Activated T-helper 2 cell treated with anti-CD3 and anti-CD28 coated beads, Interferon-gamma antibody, Interleukin-2, Interleukin-4, amounts not matched to agents 10 μg/mL and 5 μg/mL and 100 μg/mL, durations not matched to agents 14 hours and 24 hours and 36 hours (primary cell): ENCODE results near the gene PARD3B. TPM values are rescaled to one million over a fixed set of nuclear protein-coding genes. Genes with fewer than 3 reads are reported as not detected.

Experiments
- DNase-seq: peaks from one replicate; pipeline ENCODE4 v3.0.0; 2021; ENCODE audit warnings: low spot score
- H3K27ac Mint-ChIP-seq: one replicate; pipeline ENCODE4 v1.8.0; 2021; ENCODE audit warnings: mixed read lengths
- H3K27me3 Mint-ChIP-seq: one replicate; pipeline ENCODE4 v1.8.0; 2021; ENCODE audit warnings: low read depth, mixed read lengths
- H3K36me3 Mint-ChIP-seq: one replicate; pipeline ENCODE4 v1.8.0; 2021; ENCODE audit warnings: low read depth, mixed read lengths
- H3K4me1 Mint-ChIP-seq: one replicate; pipeline ENCODE4 v1.8.0; 2021; ENCODE audit warnings: low read depth, mixed read lengths
- H3K4me3 Mint-ChIP-seq: one replicate; pipeline ENCODE4 v1.8.0; 2021; ENCODE audit warnings: low read depth, mild to moderate bottlenecking, moderate library complexity, mixed read lengths
- H3K9me3 Mint-ChIP-seq: one replicate; pipeline ENCODE4 v1.8.0; 2021; ENCODE audit warnings: mixed read lengths
- intact Hi-C: fragments of 100-400 bp; cut with micrococcal nuclease; formaldehyde crosslinking; loops from one replicate; pipeline ENCODE4 v1.15.1; 2023
- total RNA-seq: library from RNA; stranded (reverse); gene quantifications from 2 replicates; pipeline ENCODE4 v1.2.3, GENCODE V29; 2022

The PARD3B gene
- total RNA-seq, 1 donor from 2014 or later = 0.39 TPM

GRCh38 chr2:204744506-204744905 lies 199.2 kb downstream of the PARD3B start:
- DNase-seq = no peak
- Mint-ChIP-seq H3K4me3 (no peak overlapping the region), H3K4me1 (peaks cover 10% of the 10 kb centered on the region), H3K9me3 (peaks cover 19% of the 10 kb centered on the region), H3K27ac (no peak overlapping the region), H3K27me3 (no peaks in the 10 kb centered on the region), H3K36me3 (no peaks in the 10 kb centered on the region)
- intact Hi-C loops = loop anchor here (5.0 to 10.0 kb wide), 2 partner anchors 632 to 810 kb away; partner anchors contain the start of gene ICOS

GRCh38 chr2:204748286-204748685 lies 203.0 kb downstream of the PARD3B start:
- DNase-seq = no peak
- Mint-ChIP-seq H3K36me3 (no peaks in the 10 kb centered on the region), H3K4me3 (no peak overlapping the region), H3K4me1 (peaks cover 14% of the 10 kb centered on the region), H3K27ac (no peak overlapping the region), H3K27me3 (no peaks in the 10 kb centered on the region), H3K9me3 (peaks cover 9% of the 10 kb centered on the region)
- intact Hi-C loops = loop anchor here (10.0 kb wide), 1 partner anchor 813 kb away; the partner anchor contains the start of gene ICOS

- peaks cover 9% of the 10 kb centered on the region for H3K9me3 Mint-ChIP-seq
- no peaks in the 10 kb centered on the region for H3K27me3 Mint-ChIP-seq
- peaks cover 7% of the 10 kb centered on the region for H3K4me1 Mint-ChIP-seq
- intact Hi-C loops = loop anchor here (10.0 kb wide), 1 partner anchor 815 kb away; the partner anchor contains the start of gene ICOS
- DNase-seq = no peak
- no peak overlapping the region for H3K4me3 Mint-ChIP-seq
- no peaks in the 10 kb centered on the region for H3K36me3 Mint-ChIP-seq
- no peak overlapping the region for H3K27ac Mint-ChIP-seq
Observed at GRCh38 chr2:204749319-204749718, 204.0 kb downstream of the PARD3B start.

GRCh38 chr2:204750389-204750788 lies 205.1 kb downstream of the PARD3B start:
- H3K27ac Mint-ChIP-seq = no peak overlapping the region
- peaks cover 4% of the 10 kb centered on the region for H3K4me1 Mint-ChIP-seq
- no peaks in the 10 kb centered on the region for H3K36me3 Mint-ChIP-seq
- intact Hi-C loops = no loop called here
- H3K27me3 Mint-ChIP-seq = no peaks in the 10 kb centered on the region
- H3K9me3 Mint-ChIP-seq = peaks cover 9% of the 10 kb centered on the region
- no peak overlapping the region for H3K4me3 Mint-ChIP-seq
- no peak for DNase-seq

- Mint-ChIP-seq H3K4me3 (no peak overlapping the region), H3K4me1 (peaks cover 4% of the 10 kb centered on the region), H3K36me3 (no peaks in the 10 kb centered on the region), H3K9me3 (peaks cover 9% of the 10 kb centered on the region), H3K27me3 (no peaks in the 10 kb centered on the region), H3K27ac (no peak overlapping the region)
- intact Hi-C loops = no loop called here
- no peak for DNase-seq
Observed at GRCh38 chr2:204751472-204751871, 206.2 kb downstream of the PARD3B start.

- intact Hi-C loops = no loop called here
- Mint-ChIP-seq H3K9me3 (no peaks in the 10 kb centered on the region), H3K27ac (no peak overlapping the region), H3K4me3 (no peak overlapping the region), H3K27me3 (peaks cover 2% of the 10 kb centered on the region), H3K36me3 (no peaks in the 10 kb centered on the region), H3K4me1 (peaks cover 4% of the 10 kb centered on the region)
- no peak for DNase-seq
Observed at GRCh38 chr2:204753841-204754240, 208.6 kb downstream of the PARD3B start.

GRCh38 chr2:204754898-204755297 lies 209.6 kb downstream of the PARD3B start:
- no peak overlapping the region for H3K27ac Mint-ChIP-seq
- peaks cover 2% of the 10 kb centered on the region for H3K27me3 Mint-ChIP-seq
- H3K4me3 Mint-ChIP-seq = no peak overlapping the region
- DNase-seq = no peak
- no peaks in the 10 kb centered on the region for H3K9me3 Mint-ChIP-seq
- intact Hi-C loops = no loop called here
- H3K4me1 Mint-ChIP-seq = peaks cover 3% of the 10 kb centered on the region
- no peaks in the 10 kb centered on the region for H3K36me3 Mint-ChIP-seq

- H3K27me3 Mint-ChIP-seq = no peaks in the 10 kb centered on the region
- H3K36me3 Mint-ChIP-seq = peaks cover 8% of the 10 kb centered on the region
- intact Hi-C loops = no loop called here
- peaks cover 20% of the 10 kb centered on the region for H3K9me3 Mint-ChIP-seq
- no peak for DNase-seq
- H3K4me1 Mint-ChIP-seq = no peaks in the 10 kb centered on the region
- H3K27ac Mint-ChIP-seq = no peak overlapping the region
- no peak overlapping the region for H3K4me3 Mint-ChIP-seq
Observed at GRCh38 chr2:204763974-204764703, 218.9 kb downstream of the PARD3B start.

GRCh38 chr2:204770735-204771134 lies 225.5 kb downstream of the PARD3B start:
- H3K4me1 Mint-ChIP-seq = no peaks in the 10 kb centered on the region

GRCh38 chr2:204771721-204772120 lies 226.4 kb downstream of the PARD3B start:
- H3K4me1 Mint-ChIP-seq = no peaks in the 10 kb centered on the region
- H3K27me3 Mint-ChIP-seq = peaks cover 25% of the 10 kb centered on the region
- no peaks in the 10 kb centered on the region for H3K9me3 Mint-ChIP-seq
- no peak overlapping the region for H3K27ac Mint-ChIP-seq
- no peaks in the 10 kb centered on the region for H3K36me3 Mint-ChIP-seq
- DNase-seq = no peak
- H3K4me3 Mint-ChIP-seq = no peak overlapping the region
- intact Hi-C loops = no loop called here

More at GRCh38 chr2:204770735-204771134, 225.5 kb downstream of the PARD3B start:
- H3K36me3 Mint-ChIP-seq = no peaks in the 10 kb centered on the region
- no peak overlapping the region for H3K27ac Mint-ChIP-seq
- H3K27me3 Mint-ChIP-seq = peaks cover 19% of the 10 kb centered on the region
- no peak overlapping the region for H3K4me3 Mint-ChIP-seq
- no peaks in the 10 kb centered on the region for H3K9me3 Mint-ChIP-seq
- no peak for DNase-seq
- intact Hi-C loops = no loop called here

- H3K27me3 Mint-ChIP-seq = peaks cover 30% of the 10 kb centered on the region
- H3K27ac Mint-ChIP-seq = no peak overlapping the region
- H3K36me3 Mint-ChIP-seq = no peaks in the 10 kb centered on the region
- intact Hi-C loops = no loop called here
- H3K9me3 Mint-ChIP-seq = no peaks in the 10 kb centered on the region
- H3K4me1 Mint-ChIP-seq = no peaks in the 10 kb centered on the region
- H3K4me3 Mint-ChIP-seq = no peak overlapping the region
- no peak for DNase-seq
Observed at GRCh38 chr2:204772546-204772945, 227.3 kb downstream of the PARD3B start.

- Mint-ChIP-seq H3K4me3 (no peak overlapping the region), H3K9me3 (no peaks in the 10 kb centered on the region), H3K4me1 (no peaks in the 10 kb centered on the region), H3K36me3 (no peaks in the 10 kb centered on the region), H3K27me3 (peaks cover 32% of the 10 kb centered on the region), H3K27ac (no peak overlapping the region)
- DNase-seq = no peak
- intact Hi-C loops = no loop called here
Observed at GRCh38 chr2:204775766-204776165, 230.5 kb downstream of the PARD3B start.

GRCh38 chr2:204776781-204777559 lies 231.7 kb downstream of the PARD3B start:
- Mint-ChIP-seq H3K27me3 (peaks cover 31% of the 10 kb centered on the region), H3K9me3 (no peaks in the 10 kb centered on the region), H3K36me3 (no peaks in the 10 kb centered on the region), H3K4me1 (no peaks in the 10 kb centered on the region), H3K4me3 (no peak overlapping the region), H3K27ac (no peak overlapping the region)
- DNase-seq = no peak
- intact Hi-C loops = no loop called here
